ENCODE measurements around the gene MDM4. TPM values are rescaled to one million over a fixed set of nuclear protein-coding genes. Genes with fewer than 3 reads are reported as not detected.
"Not testable (repeated sequence)": the region's sequence is repeated elsewhere in the genome, so short reads cannot be mapped to it uniquely, and the experiment has no call there.

MDM4 gene
- total RNA-seq, 1 experiment from 2014 or later = 7.7 TPM

DNA sequence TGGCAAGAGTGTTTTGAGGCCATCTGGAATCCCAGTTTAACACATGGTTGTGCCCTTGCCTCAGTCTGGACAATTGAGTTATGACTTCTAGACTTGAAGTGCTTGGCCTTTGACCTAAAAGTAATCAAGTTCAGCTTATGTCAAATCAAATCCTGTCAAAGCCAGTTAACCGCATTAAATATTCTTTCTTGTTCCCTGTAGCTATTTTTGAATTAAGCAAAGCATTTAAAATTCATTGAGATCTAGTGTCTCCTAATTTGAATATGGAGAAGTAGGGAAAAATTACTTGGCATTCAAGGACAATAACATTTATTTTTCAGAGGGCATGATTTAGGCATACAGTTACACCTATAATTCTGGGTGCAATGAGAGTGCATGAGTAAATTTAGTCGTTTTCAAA is 32.1 kb downstream of the MDM4 start:
- in situ Hi-C loops (cut with HindIII; ENCODE audit: low sequenced_read_pairs) = no loop called here
- no peak for DNase-seq (ENCODE audit: low spot score)

DNA sequence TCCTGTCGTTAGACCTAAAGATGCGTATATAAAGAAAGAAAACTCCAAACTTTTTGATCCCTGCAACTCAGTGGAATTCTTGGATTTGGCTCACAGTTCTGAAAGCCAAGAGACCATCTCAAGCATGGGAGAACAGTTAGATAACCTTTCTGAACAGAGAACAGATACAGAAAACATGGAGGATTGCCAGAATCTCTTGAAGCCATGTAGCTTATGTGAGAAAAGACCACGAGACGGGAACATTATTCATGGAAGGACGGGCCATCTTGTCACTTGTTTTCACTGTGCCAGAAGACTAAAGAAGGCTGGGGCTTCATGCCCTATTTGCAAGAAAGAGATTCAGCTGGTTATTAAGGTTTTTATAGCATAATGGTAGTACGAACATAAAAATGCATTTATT is 33.1 kb downstream of the MDM4 start:
- in situ Hi-C loops (cut with HindIII; ENCODE audit: low sequenced_read_pairs) = no loop called here
- no peak for DNase-seq (ENCODE audit: low spot score)

- DNase-seq (ENCODE audit: low spot score) = no peak
- in situ Hi-C loops (cut with HindIII; ENCODE audit: low sequenced_read_pairs) = no loop called here
These were observed 34.7 kb downstream of the MDM4 start for GRCh38 chr1:204550926-204551325.

- in situ Hi-C loops (cut with HindIII; ENCODE audit: low sequenced_read_pairs) = no loop called here
- DNase-seq (ENCODE audit: low spot score) = no peak
These were observed 40.3 kb downstream of the MDM4 start for GRCh38 chr1:204556458-204557052.

DNA sequence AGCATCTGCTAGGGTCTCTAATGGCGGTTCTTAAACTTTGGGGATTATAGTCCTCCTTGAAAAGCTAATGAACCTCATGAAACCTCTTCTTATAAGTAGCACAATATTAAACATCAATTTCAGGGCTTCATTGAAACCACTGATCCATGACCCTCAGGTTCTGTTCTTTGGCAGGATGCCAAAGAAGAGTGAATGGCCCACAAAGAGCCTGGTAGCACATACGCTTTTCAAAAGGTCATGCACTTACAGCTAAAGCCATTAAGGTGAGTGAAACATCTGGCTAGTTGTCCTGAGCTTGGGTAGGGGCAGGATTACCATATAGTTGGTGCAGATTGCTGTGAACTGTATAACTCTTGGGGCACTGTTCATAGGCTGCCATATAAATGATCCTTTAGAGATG is 42.3 kb downstream of the MDM4 start:
- DNase-seq (ENCODE audit: low spot score) = no peak
- in situ Hi-C loops (cut with HindIII; ENCODE audit: low sequenced_read_pairs) = no loop called here

GRCh38 chr1:204560002-204560401 is 43.8 kb downstream of the MDM4 start:
- DNase-seq (ENCODE audit: low spot score); in situ Hi-C loops (cut with HindIII; ENCODE audit: low sequenced_read_pairs): not testable (repeated sequence)

GRCh38 chr1:204560590-204561150 is 44.5 kb downstream of the MDM4 start:
- in situ Hi-C loops (cut with HindIII; ENCODE audit: low sequenced_read_pairs) = no loop called here
- DNase-seq (ENCODE audit: low spot score) = no peak

DNA sequence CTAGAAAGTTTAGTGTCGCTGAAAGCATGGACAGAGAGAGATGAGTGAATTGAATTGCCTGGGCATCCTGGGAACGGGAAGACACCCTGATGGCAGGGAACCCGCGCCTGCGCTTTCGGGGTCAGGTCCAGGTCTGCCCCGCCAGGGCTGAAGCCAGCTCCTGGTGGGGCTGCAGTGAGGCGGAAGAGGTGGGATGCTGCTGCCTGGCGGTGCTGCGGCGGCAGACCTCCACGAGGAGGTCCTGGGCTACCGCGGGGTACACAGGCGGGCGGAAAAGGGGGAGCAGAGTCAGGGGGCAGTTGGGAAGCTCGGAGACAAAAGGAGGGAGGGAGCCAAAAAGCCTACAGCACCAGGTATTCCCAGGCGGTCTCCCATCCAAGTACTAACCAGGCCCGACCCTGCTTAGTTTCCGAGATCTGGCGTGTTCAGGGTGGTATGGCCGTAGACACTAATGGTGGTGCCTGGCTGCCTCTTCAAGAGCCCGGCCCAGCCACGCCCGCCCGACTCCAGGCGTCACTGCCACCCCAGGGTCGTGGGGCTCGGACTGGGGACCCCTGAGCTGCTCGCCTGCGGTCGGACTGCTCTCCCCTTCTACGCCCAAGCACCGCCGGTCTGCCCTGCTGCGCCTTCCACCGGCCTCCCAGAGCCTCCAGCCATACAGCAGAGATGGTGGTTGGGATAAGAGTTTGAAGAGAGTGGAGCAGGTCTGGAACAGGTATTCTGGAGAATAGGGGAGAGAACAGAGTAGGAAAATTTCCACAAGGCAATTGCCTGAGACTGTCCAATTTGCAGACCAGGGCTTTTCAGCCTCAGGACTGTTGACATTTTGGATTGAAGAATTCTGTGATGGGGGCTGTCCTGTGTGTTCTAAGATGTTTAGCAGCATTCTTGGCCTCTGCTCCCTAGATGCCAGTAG is 46.1 kb downstream of the MDM4 start:
- DNase-seq (ENCODE audit: low spot score) = no peak
- in situ Hi-C loops (cut with HindIII; ENCODE audit: low sequenced_read_pairs) = no loop called here

DNA sequence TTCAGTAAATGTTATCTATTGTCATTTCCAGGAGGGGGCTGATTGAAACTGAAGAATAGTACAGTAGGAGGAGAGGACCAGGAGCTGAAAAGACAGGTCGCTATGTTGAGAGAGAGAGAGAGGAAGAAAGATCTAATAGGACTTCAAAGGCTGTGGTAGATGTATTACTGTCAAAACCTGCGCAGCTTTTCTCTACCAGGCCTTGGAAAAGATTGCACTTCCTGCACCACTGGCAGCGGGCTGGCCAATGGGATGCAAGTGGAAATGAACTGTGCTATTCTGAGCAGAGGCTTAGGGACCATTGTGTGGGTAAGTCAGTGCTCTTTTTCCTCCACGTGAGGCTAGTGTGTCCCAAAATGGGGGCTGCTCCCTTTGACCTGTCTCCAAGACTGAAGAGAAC is 47.1 kb downstream of the MDM4 start:
- in situ Hi-C loops (cut with HindIII; ENCODE audit: low sequenced_read_pairs) = no loop called here
- DNase-seq (ENCODE audit: low spot score) = no peak

DNA sequence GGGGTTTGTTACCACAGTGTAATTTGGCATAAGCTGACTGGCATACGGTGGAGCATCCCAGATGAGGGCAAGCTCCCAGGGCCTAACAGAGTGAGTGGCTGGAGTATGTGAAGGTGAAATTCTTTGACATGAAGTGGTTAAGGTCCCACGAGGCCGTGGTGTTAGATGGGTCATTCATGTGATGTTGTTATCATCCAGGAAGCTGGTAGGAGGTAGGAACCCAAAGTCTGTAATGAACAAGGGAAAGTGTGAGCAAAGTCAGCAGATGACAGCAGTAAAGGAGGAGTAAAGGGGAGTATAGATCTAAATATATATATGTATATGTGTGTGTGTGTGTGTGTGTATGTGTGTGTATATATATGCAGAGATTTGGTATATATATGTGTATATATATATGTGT is 47.6 kb downstream of the MDM4 start:
- in situ Hi-C loops (cut with HindIII; ENCODE audit: low sequenced_read_pairs) = no loop called here
- DNase-seq (ENCODE audit: low spot score) = no peak

GRCh38 chr1:204564835-204565234 is 48.6 kb downstream of the MDM4 start:
- in situ Hi-C loops (cut with HindIII; ENCODE audit: low sequenced_read_pairs) = no loop called here
- DNase-seq (ENCODE audit: low spot score) = no peak

GRCh38 chr1:204565617-204566582 is 49.7 kb downstream of the MDM4 start:
- DNase-seq (ENCODE audit: low spot score) = peak; percentile 91
- in situ Hi-C loops (cut with HindIII; ENCODE audit: low sequenced_read_pairs) = no loop called here

GRCh38 chr1:204566583-204566955 is 50.4 kb downstream of the MDM4 start:
- in situ Hi-C loops (cut with HindIII; ENCODE audit: low sequenced_read_pairs) = no loop called here
- DNase-seq (ENCODE audit: low spot score) = no peak

DNA sequence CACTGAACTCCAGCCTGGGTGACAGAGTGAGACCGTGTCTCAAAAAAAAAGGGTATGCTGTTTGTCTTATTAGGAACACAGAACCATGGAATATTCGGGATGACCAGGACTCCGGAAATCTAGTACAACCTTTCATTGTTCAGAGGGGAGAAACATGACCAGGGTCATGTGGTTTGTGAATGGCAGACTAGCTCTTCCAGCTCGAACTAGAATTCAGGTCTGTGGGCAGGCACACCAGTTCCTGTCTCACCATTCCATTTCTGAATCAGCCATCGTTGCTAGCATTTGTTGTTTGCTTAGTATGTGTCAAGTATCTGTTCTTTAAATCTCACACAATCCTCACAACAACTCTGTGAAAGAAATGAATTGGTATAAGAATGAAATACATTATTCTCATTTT is 50.9 kb downstream of the MDM4 start:
- no peak for DNase-seq (ENCODE audit: low spot score)
- in situ Hi-C loops (cut with HindIII; ENCODE audit: low sequenced_read_pairs) = no loop called here

DNA sequence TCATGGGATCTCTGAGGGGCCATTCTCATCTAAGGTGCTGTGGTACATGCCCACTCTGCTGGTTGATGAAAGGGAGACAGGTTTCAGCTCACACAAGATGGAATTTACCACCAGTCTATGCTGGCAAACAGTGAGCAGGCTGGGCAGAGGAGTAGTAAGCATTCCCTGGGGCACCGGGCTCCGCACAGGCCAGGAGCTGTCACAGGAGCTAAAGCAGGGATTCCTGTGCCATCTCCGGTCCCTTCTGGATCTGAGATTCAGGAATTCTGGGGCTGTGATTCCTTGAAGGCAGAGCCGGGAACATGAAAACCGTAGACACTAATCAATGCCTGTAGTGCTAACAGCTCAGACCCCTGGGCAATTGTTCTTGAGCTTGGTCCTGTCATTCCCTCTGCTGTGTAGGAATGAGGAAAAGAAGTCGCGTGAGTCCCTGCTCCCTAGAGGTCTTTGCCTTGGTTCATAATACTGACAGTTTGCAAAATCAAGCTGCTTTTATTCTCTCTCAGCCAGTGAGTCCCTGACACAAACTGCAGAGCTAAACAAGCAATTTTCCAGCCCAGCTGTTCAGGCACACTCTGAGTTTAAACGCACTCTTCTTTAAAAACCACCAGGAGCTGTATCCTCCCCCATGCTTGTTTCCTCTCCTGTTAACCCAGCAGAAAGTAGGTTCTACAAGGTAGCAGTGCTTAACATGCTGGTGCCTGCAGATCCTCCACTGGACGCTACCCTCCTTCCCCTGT is 52.5 kb downstream of the MDM4 start:
- in situ Hi-C loops (cut with HindIII; ENCODE audit: low sequenced_read_pairs) = no loop called here
- peak; percentile 26 for DNase-seq (ENCODE audit: low spot score)

DNA sequence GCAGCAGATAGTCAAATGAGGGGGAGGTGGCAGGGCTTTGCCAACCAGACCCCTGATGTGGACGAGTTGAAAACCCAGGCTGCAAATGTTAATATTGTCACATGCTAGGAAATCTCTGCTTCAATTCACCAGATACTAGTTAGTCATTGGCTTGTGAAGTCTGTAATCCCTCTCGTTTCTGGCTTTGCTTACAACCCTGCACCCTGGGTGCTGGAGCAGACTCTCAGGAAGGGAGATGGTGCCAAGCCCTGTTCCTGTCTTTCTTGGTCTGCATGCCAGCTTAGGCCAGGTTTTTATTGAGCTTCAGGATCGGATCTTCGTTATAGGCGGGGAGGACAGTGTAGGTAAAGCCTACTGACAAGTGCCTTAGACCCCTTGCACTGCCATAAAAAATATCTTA is 53.3 kb downstream of the MDM4 start:
- in situ Hi-C loops (cut with HindIII; ENCODE audit: low sequenced_read_pairs) = no loop called here
- peak; percentile 82 for DNase-seq (ENCODE audit: low spot score)

- DNase-seq (ENCODE audit: low spot score); in situ Hi-C loops (cut with HindIII; ENCODE audit: low sequenced_read_pairs): not testable (repeated sequence)
These were observed 53.8 kb downstream of the MDM4 start for GRCh38 chr1:204570021-204570420.

DNA sequence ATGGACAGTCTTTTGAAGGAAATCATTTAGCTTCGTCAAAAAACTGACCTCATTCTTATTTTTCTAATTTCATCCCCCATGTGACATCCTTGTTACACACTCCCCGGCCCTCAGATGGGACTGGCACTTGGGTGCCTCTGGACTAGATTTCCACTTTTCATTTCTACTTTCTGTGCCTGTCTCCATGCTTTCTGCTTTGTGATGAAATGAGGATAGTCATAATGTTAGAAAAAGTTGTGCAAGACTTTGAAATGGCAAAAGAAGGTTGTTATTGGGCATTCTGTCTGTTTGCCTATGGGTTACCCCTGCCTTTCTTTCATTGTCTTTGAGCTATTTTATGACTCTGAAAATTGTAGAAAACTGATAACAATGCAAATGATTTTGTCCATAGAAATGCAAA is 54.9 kb downstream of the MDM4 start:
- DNase-seq (ENCODE audit: low spot score) = no peak
- in situ Hi-C loops (cut with HindIII; ENCODE audit: low sequenced_read_pairs) = no loop called here

- in situ Hi-C loops (cut with HindIII; ENCODE audit: low sequenced_read_pairs) = no loop called here
These were observed 55.4 kb downstream of the MDM4 start for GRCh38 chr1:204571631-204572030.

More at GRCh38 chr1:204571631-204572030, 55.4 kb downstream of the MDM4 start:
- no peak for DNase-seq (ENCODE audit: low spot score)

All from G401 (cell line).